WTC11 (cell line): ENCODE measurements around the gene CLDN14. TPM values are rescaled to one million over a fixed set of nuclear protein-coding genes. Genes with fewer than 3 reads are reported as not detected.

Experiments used
- ATAC-seq: fragments of 200-7000 bp; cut with Tn5 transposase; 2 replicates; pipeline ENCODE4 v1.10.0; 2021; ENCODE audit warnings: mild to moderate bottlenecking, moderate library complexity
- Bru-seq: library from RNA; stranded (reverse); fragments of 400-500 nt; gene quantifications from one replicate; lab custom pipeline; 2021; lab: Mats Ljungman, UMichigan
- CTCF ChIA-PET: fragments of 300-600 bp; sonication (Branson Sonifier 250); formaldehyde crosslinking; loops from one replicate; lab custom pipeline; 2021; ENCODE audit warnings: antibody characterized with exemption; lab: Charles Lee
- POLR2A ChIA-PET: fragments of 350-600 bp; sonication (Branson Sonifier 250); formaldehyde crosslinking; loops from one replicate; lab custom pipeline; 2021; ENCODE audit warnings: antibody characterized with exemption; lab: Charles Lee
- DNase-seq: peaks from one replicate; pipeline ENCODE4 v3.0.0; 2021; ENCODE audit warnings: low spot score
- H3K27ac Mint-ChIP-seq: 2 replicates; pipeline ENCODE4 v1.8.0; 2021; ENCODE audit warnings: mixed read lengths
- H3K27me3 Mint-ChIP-seq: 2 replicates; pipeline ENCODE4 v1.8.0; 2021; ENCODE audit warnings: low read depth, mild to moderate bottlenecking, moderate library complexity, mixed read lengths
- H3K36me3 Mint-ChIP-seq: 2 replicates; pipeline ENCODE4 v1.8.0; 2021; ENCODE audit warnings: mixed read lengths
- H3K4me1 Mint-ChIP-seq: 2 replicates; pipeline ENCODE4 v1.8.0; 2022; ENCODE audit warnings: mixed read lengths
- H3K4me3 Mint-ChIP-seq: 2 replicates; pipeline ENCODE4 v1.8.0; 2021; ENCODE audit warnings: mild to moderate bottlenecking, moderate library complexity, mixed read lengths
- H3K9me3 Mint-ChIP-seq: 2 replicates; pipeline ENCODE4 v1.8.0; 2021; ENCODE audit warnings: mixed read lengths
- NFATC4 ChIP-seq: fragments of 250-450 bp; sonication (Bioruptor Pico); IDR thresholded peaks from 2 replicates; pipeline ENCODE4 v1.9.0; 2021; ENCODE audit warnings: mild to moderate bottlenecking
- NR2C2 ChIP-seq: sonication (generic); formaldehyde crosslinking; IDR thresholded peaks from 2 replicates; pipeline ENCODE4 v1.8.0; 2022; ENCODE audit warnings: mild to moderate bottlenecking, missing genetic modification reagents
- TEAD1 ChIP-seq: sonication (generic); formaldehyde crosslinking; IDR thresholded peaks from 2 replicates; pipeline ENCODE4 v1.8.0; 2022; ENCODE audit warnings: mild to moderate bottlenecking, missing genetic modification reagents
- ZNF138 ChIP-seq: sonication (generic); formaldehyde crosslinking; conservative IDR thresholded peaks from 2 replicates; pipeline ENCODE4 v1.8.1; 2022; ENCODE audit warnings: mild to moderate bottlenecking, moderate library complexity, missing genetic modification reagents
- ZNF671 ChIP-seq: fragments of 250-450 bp; sonication (Bioruptor Pico); IDR thresholded peaks from 2 replicates; pipeline ENCODE4 v1.8.0; 2021; ENCODE audit warnings: mild to moderate bottlenecking
- long read RNA-seq, 3 experiments: library from RNA in 1 of 3; library from capped mRNA in 1 of 3; library from polyadenylated mRNA in 1 of 3; unstranded in 2 of 3; stranded (forward) in 1 of 3; transcript quantifications; one replicate each; pipeline ENCODE4 v2.0.0, GENCODE V29; 2021
- total RNA-seq: library from RNA; stranded (reverse); gene quantifications from 3 replicates; pipeline ENCODE4 v1.2.3, GENCODE V29; 2021
- TF ChIP-seq, protein P1 (sequence below): sonication (generic); formaldehyde crosslinking; IDR thresholded peaks from 2 replicates; pipeline ENCODE4 v1.8.0; 2023; ENCODE audit warnings: mild to moderate bottlenecking, missing genetic modification reagents
- TF ChIP-seq, protein P2 (sequence below): sonication (generic); formaldehyde crosslinking; IDR thresholded peaks from 2 replicates; pipeline ENCODE4 v1.8.0; 2022; ENCODE audit warnings: mild to moderate bottlenecking, missing genetic modification reagents
- TF ChIP-seq, protein P3 (sequence below): fragments of 250-450 bp; sonication (Bioruptor Pico); conservative IDR thresholded peaks from 2 replicates; pipeline ENCODE4 v1.9.0; 2021; ENCODE audit warnings: mild to moderate bottlenecking
- TF ChIP-seq, protein P4 (sequence below): sonication (generic); formaldehyde crosslinking; IDR thresholded peaks from 2 replicates; pipeline ENCODE4 v1.8.0; 2022; ENCODE audit warnings: missing genetic modification reagents
- TF ChIP-seq, protein P5 (sequence below): sonication (generic); formaldehyde crosslinking; IDR thresholded peaks from 2 replicates; pipeline ENCODE4 v1.8.1; 2022; ENCODE audit warnings: low read depth, missing genetic modification reagents, borderline replicate concordance
- TF ChIP-seq, protein P6 (sequence below): fragments of 250-450 bp; sonication (Bioruptor Pico); IDR thresholded peaks from 2 replicates; pipeline ENCODE4 v1.9.0; 2021; ENCODE audit warnings: mild to moderate bottlenecking, borderline replicate concordance
- TF ChIP-seq, protein P7 (sequence below): sonication (generic); formaldehyde crosslinking; IDR thresholded peaks from 2 replicates; pipeline ENCODE4 v1.8.1; 2022; ENCODE audit warnings: mild to moderate bottlenecking, moderate library complexity, missing genetic modification reagents
- TF ChIP-seq, protein P8 (sequence below): fragments of 250-450 bp; sonication (Bioruptor Pico); IDR thresholded peaks from 2 replicates; pipeline ENCODE4 v1.9.0; 2021; ENCODE audit warnings: mild to moderate bottlenecking

CLDN14 gene, protein sequence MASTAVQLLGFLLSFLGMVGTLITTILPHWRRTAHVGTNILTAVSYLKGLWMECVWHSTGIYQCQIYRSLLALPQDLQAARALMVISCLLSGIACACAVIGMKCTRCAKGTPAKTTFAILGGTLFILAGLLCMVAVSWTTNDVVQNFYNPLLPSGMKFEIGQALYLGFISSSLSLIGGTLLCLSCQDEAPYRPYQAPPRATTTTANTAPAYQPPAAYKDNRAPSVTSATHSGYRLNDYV
- total RNA-seq (not detected in 3 replicates), Bru-seq, nascent RNA (percentile 7 among the genes with signal in this experiment)
- long read RNA-seq, experiment 1 = 0 reads
- long read RNA-seq, experiment 2 = 0 reads
- long read RNA-seq, experiment 3 = 0 reads

DNA sequence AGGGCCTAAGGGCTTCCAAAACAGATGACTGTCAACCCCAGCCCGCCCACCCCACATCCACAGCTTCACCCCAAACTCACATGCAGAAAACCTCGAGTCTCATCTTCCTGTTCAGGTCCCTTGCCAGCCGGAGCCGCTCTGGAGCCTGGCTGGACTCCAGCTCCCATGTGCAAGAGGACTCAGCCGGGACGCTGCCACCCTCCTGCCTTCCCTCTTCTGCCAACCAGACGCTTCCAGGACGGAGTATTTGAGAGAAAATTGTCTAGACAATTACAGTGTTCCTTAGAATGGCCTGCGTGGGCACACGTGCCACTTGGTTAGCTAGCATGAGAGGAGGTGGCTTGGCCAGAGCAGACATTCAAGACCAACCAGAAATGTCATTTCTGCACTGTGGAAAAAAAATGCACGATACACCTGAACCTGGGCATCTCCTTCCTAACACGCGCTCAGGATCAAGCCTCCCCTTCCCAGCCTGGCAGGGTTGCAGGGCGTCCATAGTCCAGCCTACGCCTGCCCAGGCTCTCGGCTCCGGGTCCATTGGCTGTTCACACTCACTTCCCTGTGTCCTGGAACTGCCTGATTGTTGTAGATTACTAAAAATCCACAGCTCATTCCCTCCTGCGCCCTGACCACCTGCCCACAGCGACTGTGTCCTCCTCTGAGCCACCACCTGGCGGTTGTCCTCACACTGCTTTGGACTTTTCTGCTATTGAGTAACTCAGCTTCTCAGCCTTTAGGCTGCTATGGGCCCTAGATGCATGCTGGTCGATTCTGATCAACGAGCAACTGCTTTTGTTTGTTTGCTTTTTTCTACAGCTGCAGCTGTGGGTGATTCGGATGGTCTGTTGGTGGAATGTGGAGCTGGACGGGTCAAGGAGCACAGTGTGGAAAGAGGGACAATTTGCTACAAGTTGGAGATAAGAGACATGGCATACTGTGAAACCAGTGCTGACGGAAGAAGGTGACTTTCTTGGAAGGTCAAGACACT, at the start of gene CLDN14:
CLDN14 (minus strand) TSS at position 708 of the 988 bp plus-strand sequence. CDS start 18,427 bp downstream, outside the sequence.
- ChIA-PET CTCF (interaction anchor here (0.5 to 2.3 kb wide), 18 partner anchors 10 to 269 kb away, joined by 3 to 13 read pairs (median 4); no protein-coding TSS in a partner anchor), POLR2A (no interaction called here)
- peaks cover 2% of the 10 kb centered on the region; the same call in 1 of the 2 replicates for H3K4me1 Mint-ChIP-seq
- DNase-seq (no peak), ATAC-seq (no peak)
- no peak within 1 kb of the TSS for H3K27ac Mint-ChIP-seq
- no peak within 1 kb of the TSS for H3K4me3 Mint-ChIP-seq
- H3K27me3 Mint-ChIP-seq = no peaks in the 10 kb centered on the region
- H3K36me3 Mint-ChIP-seq = no peaks in the 10 kb centered on the region
- H3K9me3 Mint-ChIP-seq = no peaks in the 10 kb centered on the region
- TF ChIP-seq, protein P1, sequence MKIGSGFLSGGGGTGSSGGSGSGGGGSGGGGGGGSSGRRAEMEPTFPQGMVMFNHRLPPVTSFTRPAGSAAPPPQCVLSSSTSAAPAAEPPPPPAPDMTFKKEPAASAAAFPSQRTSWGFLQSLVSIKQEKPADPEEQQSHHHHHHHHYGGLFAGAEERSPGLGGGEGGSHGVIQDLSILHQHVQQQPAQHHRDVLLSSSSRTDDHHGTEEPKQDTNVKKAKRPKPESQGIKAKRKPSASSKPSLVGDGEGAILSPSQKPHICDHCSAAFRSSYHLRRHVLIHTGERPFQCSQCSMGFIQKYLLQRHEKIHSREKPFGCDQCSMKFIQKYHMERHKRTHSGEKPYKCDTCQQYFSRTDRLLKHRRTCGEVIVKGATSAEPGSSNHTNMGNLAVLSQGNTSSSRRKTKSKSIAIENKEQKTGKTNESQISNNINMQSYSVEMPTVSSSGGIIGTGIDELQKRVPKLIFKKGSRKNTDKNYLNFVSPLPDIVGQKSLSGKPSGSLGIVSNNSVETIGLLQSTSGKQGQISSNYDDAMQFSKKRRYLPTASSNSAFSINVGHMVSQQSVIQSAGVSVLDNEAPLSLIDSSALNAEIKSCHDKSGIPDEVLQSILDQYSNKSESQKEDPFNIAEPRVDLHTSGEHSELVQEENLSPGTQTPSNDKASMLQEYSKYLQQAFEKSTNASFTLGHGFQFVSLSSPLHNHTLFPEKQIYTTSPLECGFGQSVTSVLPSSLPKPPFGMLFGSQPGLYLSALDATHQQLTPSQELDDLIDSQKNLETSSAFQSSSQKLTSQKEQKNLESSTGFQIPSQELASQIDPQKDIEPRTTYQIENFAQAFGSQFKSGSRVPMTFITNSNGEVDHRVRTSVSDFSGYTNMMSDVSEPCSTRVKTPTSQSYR = no peak
- TF ChIP-seq ZNF138 (CRISPR knock-in tag) (no peak), ZNF671 (CRISPR knock-in tag) (no peak), TEAD1 (no peak), NR2C2 (CRISPR knock-in tag) (no peak), NFATC4 (no peak)
- TF ChIP-seq, protein P2, sequence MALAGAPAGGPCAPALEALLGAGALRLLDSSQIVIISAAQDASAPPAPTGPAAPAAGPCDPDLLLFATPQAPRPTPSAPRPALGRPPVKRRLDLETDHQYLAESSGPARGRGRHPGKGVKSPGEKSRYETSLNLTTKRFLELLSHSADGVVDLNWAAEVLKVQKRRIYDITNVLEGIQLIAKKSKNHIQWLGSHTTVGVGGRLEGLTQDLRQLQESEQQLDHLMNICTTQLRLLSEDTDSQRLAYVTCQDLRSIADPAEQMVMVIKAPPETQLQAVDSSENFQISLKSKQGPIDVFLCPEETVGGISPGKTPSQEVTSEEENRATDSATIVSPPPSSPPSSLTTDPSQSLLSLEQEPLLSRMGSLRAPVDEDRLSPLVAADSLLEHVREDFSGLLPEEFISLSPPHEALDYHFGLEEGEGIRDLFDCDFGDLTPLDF (CRISPR knock-in tag) = no peak
- TF ChIP-seq, protein P3, sequence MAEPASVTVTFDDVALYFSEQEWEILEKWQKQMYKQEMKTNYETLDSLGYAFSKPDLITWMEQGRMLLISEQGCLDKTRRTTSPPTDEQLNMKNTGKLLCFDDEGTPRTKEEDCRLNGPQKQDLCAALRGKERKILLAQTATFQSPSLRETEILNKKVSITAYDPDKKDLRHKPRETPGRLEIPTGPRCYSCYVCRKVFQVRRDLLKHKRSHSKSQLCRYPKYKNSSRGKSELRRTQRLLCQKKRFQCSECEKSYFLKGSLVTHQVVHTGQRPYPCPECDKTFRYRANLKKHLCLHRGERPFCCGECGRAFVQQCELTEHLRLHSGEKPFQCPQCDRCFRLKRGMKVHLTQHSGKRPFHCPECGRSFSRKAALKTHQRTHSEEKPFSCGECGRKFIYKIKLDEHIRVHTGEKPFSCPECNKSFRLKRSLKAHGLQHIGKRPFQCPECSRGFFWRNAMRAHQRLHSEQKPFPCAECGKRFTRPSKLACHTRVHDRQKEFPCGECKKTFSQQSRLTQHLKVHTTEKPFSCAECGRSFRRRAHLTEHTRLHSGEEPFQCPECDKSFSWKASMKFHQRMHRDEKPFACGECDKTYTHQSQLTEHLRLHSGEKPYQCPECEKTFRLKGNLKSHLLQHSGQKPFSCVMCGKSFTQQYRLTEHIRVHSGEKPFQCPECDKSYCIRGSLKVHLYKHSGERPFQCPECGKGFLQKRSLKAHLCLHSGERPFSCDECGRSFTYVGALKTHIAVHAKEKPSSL (CRISPR knock-in tag) = no peak
- TF ChIP-seq, protein P4, sequence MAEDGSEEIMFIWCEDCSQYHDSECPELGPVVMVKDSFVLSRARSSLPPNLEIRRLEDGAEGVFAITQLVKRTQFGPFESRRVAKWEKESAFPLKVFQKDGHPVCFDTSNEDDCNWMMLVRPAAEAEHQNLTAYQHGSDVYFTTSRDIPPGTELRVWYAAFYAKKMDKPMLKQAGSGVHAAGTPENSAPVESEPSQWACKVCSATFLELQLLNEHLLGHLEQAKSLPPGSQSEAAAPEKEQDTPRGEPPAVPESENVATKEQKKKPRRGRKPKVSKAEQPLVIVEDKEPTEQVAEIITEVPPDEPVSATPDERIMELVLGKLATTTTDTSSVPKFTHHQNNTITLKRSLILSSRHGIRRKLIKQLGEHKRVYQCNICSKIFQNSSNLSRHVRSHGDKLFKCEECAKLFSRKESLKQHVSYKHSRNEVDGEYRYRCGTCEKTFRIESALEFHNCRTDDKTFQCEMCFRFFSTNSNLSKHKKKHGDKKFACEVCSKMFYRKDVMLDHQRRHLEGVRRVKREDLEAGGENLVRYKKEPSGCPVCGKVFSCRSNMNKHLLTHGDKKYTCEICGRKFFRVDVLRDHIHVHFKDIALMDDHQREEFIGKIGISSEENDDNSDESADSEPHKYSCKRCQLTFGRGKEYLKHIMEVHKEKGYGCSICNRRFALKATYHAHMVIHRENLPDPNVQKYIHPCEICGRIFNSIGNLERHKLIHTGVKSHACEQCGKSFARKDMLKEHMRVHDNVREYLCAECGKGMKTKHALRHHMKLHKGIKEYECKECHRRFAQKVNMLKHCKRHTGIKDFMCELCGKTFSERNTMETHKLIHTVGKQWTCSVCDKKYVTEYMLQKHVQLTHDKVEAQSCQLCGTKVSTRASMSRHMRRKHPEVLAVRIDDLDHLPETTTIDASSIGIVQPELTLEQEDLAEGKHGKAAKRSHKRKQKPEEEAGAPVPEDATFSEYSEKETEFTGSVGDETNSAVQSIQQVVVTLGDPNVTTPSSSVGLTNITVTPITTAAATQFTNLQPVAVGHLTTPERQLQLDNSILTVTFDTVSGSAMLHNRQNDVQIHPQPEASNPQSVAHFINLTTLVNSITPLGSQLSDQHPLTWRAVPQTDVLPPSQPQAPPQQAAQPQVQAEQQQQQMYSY (CRISPR knock-in tag) = no peak
- TF ChIP-seq, protein P5, sequence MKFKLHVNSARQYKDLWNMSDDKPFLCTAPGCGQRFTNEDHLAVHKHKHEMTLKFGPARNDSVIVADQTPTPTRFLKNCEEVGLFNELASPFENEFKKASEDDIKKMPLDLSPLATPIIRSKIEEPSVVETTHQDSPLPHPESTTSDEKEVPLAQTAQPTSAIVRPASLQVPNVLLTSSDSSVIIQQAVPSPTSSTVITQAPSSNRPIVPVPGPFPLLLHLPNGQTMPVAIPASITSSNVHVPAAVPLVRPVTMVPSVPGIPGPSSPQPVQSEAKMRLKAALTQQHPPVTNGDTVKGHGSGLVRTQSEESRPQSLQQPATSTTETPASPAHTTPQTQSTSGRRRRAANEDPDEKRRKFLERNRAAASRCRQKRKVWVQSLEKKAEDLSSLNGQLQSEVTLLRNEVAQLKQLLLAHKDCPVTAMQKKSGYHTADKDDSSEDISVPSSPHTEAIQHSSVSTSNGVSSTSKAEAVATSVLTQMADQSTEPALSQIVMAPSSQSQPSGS = no peak
- TF ChIP-seq, protein P6, sequence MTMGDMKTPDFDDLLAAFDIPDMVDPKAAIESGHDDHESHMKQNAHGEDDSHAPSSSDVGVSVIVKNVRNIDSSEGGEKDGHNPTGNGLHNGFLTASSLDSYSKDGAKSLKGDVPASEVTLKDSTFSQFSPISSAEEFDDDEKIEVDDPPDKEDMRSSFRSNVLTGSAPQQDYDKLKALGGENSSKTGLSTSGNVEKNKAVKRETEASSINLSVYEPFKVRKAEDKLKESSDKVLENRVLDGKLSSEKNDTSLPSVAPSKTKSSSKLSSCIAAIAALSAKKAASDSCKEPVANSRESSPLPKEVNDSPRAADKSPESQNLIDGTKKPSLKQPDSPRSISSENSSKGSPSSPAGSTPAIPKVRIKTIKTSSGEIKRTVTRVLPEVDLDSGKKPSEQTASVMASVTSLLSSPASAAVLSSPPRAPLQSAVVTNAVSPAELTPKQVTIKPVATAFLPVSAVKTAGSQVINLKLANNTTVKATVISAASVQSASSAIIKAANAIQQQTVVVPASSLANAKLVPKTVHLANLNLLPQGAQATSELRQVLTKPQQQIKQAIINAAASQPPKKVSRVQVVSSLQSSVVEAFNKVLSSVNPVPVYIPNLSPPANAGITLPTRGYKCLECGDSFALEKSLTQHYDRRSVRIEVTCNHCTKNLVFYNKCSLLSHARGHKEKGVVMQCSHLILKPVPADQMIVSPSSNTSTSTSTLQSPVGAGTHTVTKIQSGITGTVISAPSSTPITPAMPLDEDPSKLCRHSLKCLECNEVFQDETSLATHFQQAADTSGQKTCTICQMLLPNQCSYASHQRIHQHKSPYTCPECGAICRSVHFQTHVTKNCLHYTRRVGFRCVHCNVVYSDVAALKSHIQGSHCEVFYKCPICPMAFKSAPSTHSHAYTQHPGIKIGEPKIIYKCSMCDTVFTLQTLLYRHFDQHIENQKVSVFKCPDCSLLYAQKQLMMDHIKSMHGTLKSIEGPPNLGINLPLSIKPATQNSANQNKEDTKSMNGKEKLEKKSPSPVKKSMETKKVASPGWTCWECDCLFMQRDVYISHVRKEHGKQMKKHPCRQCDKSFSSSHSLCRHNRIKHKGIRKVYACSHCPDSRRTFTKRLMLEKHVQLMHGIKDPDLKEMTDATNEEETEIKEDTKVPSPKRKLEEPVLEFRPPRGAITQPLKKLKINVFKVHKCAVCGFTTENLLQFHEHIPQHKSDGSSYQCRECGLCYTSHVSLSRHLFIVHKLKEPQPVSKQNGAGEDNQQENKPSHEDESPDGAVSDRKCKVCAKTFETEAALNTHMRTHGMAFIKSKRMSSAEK (CRISPR knock-in tag) = no peak
- TF ChIP-seq, protein P7, sequence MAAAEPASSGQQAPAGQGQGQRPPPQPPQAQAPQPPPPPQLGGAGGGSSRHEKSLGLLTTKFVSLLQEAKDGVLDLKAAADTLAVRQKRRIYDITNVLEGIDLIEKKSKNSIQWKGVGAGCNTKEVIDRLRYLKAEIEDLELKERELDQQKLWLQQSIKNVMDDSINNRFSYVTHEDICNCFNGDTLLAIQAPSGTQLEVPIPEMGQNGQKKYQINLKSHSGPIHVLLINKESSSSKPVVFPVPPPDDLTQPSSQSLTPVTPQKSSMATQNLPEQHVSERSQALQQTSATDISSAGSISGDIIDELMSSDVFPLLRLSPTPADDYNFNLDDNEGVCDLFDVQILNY (CRISPR knock-in tag) = no peak
- TF ChIP-seq, protein P8, sequence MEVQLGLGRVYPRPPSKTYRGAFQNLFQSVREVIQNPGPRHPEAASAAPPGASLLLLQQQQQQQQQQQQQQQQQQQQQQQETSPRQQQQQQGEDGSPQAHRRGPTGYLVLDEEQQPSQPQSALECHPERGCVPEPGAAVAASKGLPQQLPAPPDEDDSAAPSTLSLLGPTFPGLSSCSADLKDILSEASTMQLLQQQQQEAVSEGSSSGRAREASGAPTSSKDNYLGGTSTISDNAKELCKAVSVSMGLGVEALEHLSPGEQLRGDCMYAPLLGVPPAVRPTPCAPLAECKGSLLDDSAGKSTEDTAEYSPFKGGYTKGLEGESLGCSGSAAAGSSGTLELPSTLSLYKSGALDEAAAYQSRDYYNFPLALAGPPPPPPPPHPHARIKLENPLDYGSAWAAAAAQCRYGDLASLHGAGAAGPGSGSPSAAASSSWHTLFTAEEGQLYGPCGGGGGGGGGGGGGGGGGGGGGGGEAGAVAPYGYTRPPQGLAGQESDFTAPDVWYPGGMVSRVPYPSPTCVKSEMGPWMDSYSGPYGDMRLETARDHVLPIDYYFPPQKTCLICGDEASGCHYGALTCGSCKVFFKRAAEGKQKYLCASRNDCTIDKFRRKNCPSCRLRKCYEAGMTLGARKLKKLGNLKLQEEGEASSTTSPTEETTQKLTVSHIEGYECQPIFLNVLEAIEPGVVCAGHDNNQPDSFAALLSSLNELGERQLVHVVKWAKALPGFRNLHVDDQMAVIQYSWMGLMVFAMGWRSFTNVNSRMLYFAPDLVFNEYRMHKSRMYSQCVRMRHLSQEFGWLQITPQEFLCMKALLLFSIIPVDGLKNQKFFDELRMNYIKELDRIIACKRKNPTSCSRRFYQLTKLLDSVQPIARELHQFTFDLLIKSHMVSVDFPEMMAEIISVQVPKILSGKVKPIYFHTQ (CRISPR knock-in tag) = no peak
